22Rv1 (cell line): ENCODE data around the gene HMGA1.

ENCODE experiments used
- CTCF ChIP-seq: fragments of 450-650 bp; IDR thresholded peaks from 2 replicates; pipeline ENCODE4 v1.5.1; 2017; ENCODE audit warnings: mild to moderate bottlenecking
- ZFX ChIP-seq: fragments of 450-650 bp; IDR thresholded peaks from 2 replicates; pipeline ENCODE4 v1.6.1; 2017; ENCODE audit warnings: antibody characterized with exemption, borderline replicate concordance

- TF ChIP-seq CTCF: no peak
- no peak for TF ChIP-seq ZFX
Observed at GRCh38 chr6:34259529-34260069, 22.9 kb downstream of the HMGA1 start.
